Endodermal cell (in vitro differentiated cells): ENCODE measurements around the gene DGKQ. TPM values are rescaled to one million over a fixed set of nuclear protein-coding genes. Genes with fewer than 3 reads are reported as not detected.
"Not testable (repeated sequence)": the region's sequence is repeated elsewhere in the genome, so short reads cannot be mapped to it uniquely, and the experiment has no call there.

Experiments used
- DNase-seq: peaks from one replicate; pipeline ENCODE4 v3.0.0-alpha.2; 2017
- H3K27ac ChIP-seq: 2 replicates; pipeline ENCODE4 v1.5.1; 2013; ENCODE audit warnings: mild to moderate bottlenecking, low read depth, low read length, moderate library complexity
- H3K27me3 ChIP-seq: 2 replicates; pipeline ENCODE4 v1.6.1; 2013; ENCODE audit warnings: mild to moderate bottlenecking, low read length, moderate library complexity; ENCODE audit not compliant: insufficient read depth, control insufficient read depth, poor library complexity, severe bottlenecking
- H3K36me3 ChIP-seq: 2 replicates; pipeline ENCODE4 v1.7.0; 2013; ENCODE audit warnings: mild to moderate bottlenecking, low read length, moderate library complexity; ENCODE audit not compliant: control insufficient read depth, insufficient read depth
- H3K4me1 ChIP-seq: one replicate; pipeline ENCODE4 v1.7.0; 2013; ENCODE audit warnings: low read length; ENCODE audit not compliant: control insufficient read depth, insufficient read depth
- H3K4me3 ChIP-seq: 2 replicates; pipeline ENCODE4 v1.5.1; 2013; ENCODE audit warnings: mild to moderate bottlenecking, low read length, moderate library complexity
- H3K9ac ChIP-seq: 2 replicates; pipeline ENCODE4 v1.6.1; 2013; ENCODE audit warnings: mild to moderate bottlenecking, low read length, moderate library complexity; ENCODE audit not compliant: poor library complexity, severe bottlenecking; ENCODE audit errors: extremely low read depth
- H3K9me3 ChIP-seq: 2 replicates; pipeline ENCODE4 v1.6.1; 2013; ENCODE audit warnings: mild to moderate bottlenecking, low read length, moderate library complexity; ENCODE audit not compliant: control insufficient read depth
- H3K27ac Mint-ChIP-seq: 2 replicates; pipeline ENCODE4 v1.8.0; 2020; ENCODE audit warnings: mixed read lengths
- H3K27me3 Mint-ChIP-seq: 2 replicates; pipeline ENCODE4 v1.8.0; 2021; ENCODE audit warnings: mild to moderate bottlenecking, mixed read lengths; ENCODE audit not compliant: insufficient read depth
- H3K36me3 Mint-ChIP-seq: 2 replicates; pipeline ENCODE4 v1.8.0; 2020; ENCODE audit warnings: low read depth, mixed read lengths
- H3K4me1 Mint-ChIP-seq: 2 replicates; pipeline ENCODE4 v1.8.0; 2020; ENCODE audit warnings: mixed read lengths
- H3K4me3 Mint-ChIP-seq: 2 replicates; pipeline ENCODE4 v1.8.0; 2020; ENCODE audit warnings: mild to moderate bottlenecking, moderate library complexity, mixed read lengths
- H3K9me3 Mint-ChIP-seq: 2 replicates; pipeline ENCODE4 v1.8.0; 2020; ENCODE audit warnings: mild to moderate bottlenecking, mixed read lengths
- CTCF ChIP-seq: fragments of 200-600 bp; sonication (generic); conservative IDR thresholded peaks from 2 replicates; pipeline ENCODE4 v1.5.0; 2021; ENCODE audit warnings: antibody characterized with exemption, mild to moderate bottlenecking
- WGBS, 2 experiments: methylation state at CpG; one replicate each; pipeline versions ENCODE4 v1.1.5 to v1.1.7; 2013; ENCODE audit warnings: missing lambda C conversion rate in 2 of 2, mixed read lengths in 1 of 2; ENCODE audit not compliant: insufficient coverage in 1 of 2, insufficient read length in 1 of 2; 5-methylcytosine and 5-hydroxymethylcytosine counted together
- total RNA-seq, 2 donors: library from RNA; stranded (reverse); fragmentation: NEBNext Ultra II Directional in 1 of 2; extraction: Animal tissue kit (Norgen Biotek cat#: 25700) in 1 of 2; gene quantifications; 2 replicates in 1 of 2; 3 replicates in 1 of 2; pipeline ENCODE4 v1.2.1, GENCODE V29; 2021

Gene DGKQ
- total RNA-seq, 2 donors from 2014 or later: 26.3 to 31.1 TPM

- DNase-seq: no peak
- Mint-ChIP-seq H3K4me1 (peaks cover 1% of the 10 kb centered on the region), H3K4me3 (no peak overlapping the region), H3K27me3 (peaks cover 79% of the 10 kb centered on the region), H3K36me3 (no peaks in the 10 kb centered on the region), H3K9me3 (peaks cover 8% of the 10 kb centered on the region), H3K27ac (no peak overlapping the region)
- H3K27me3 ChIP-seq: peaks cover 100% of the 10 kb centered on the region
- H3K4me1 ChIP-seq: no peaks in the 10 kb centered on the region
- no peak for TF ChIP-seq CTCF
- WGBS, 2 experiments: 46 to 68% methylated on average over 29 to 48 of the region's 48 CpGs
- no peaks in the 10 kb centered on the region for H3K36me3 ChIP-seq
- H3K9me3 ChIP-seq: peaks cover 5% of the 10 kb centered on the region
- no peak overlapping the region for H3K9ac ChIP-seq
- no peak overlapping the region for H3K4me3 ChIP-seq
- H3K27ac ChIP-seq: no peak overlapping the region
Observed at GRCh38 chr4:1001561-1002130, 28.3 kb upstream of the DGKQ start.

- Histone ChIP-seq H3K27ac (no peak overlapping the region), H3K9me3 (no peaks in the 10 kb centered on the region), H3K9ac (no peak overlapping the region), H3K4me1 (no peaks in the 10 kb centered on the region), H3K4me3 (no peak overlapping the region), H3K36me3 (no peaks in the 10 kb centered on the region), H3K27me3 (peaks cover 100% of the 10 kb centered on the region)
- Mint-ChIP-seq H3K4me1 (peaks cover 1% of the 10 kb centered on the region), H3K36me3 (no peaks in the 10 kb centered on the region), H3K27me3 (peaks cover 79% of the 10 kb centered on the region), H3K4me3 (no peak overlapping the region), H3K27ac (no peak overlapping the region), H3K9me3 (peaks cover 3% of the 10 kb centered on the region)
- 93 to 95% methylated on average over 8 to 15 of the region's 15 CpGs for WGBS, 2 experiments
- no peak for DNase-seq
- no peak for TF ChIP-seq CTCF
Observed at GRCh38 chr4:1000686-1001260, 27.4 kb upstream of the DGKQ start.

GRCh38 chr4:999882-1000425 lies 26.6 kb upstream of the DGKQ start:
- H3K4me3 ChIP-seq: no peak overlapping the region
- no peak for DNase-seq
- H3K9ac ChIP-seq: no peak overlapping the region
- TF ChIP-seq CTCF: no peak
- WGBS, 2 experiments: 75 to 88% methylated on average over 11 to 16 of the region's 18 CpGs
- no peaks in the 10 kb centered on the region for H3K4me1 ChIP-seq
- peaks cover 97% of the 10 kb centered on the region for H3K27me3 ChIP-seq
- H3K27me3 Mint-ChIP-seq: peaks cover 77% of the 10 kb centered on the region
- no peak overlapping the region for H3K27ac ChIP-seq
- H3K27ac Mint-ChIP-seq: no peak overlapping the region
- no peaks in the 10 kb centered on the region for H3K36me3 Mint-ChIP-seq
- H3K36me3 ChIP-seq: no peaks in the 10 kb centered on the region
- H3K4me3 Mint-ChIP-seq: no peak overlapping the region
- no peaks in the 10 kb centered on the region for H3K9me3 Mint-ChIP-seq
- peaks cover 1% of the 10 kb centered on the region for H3K4me1 Mint-ChIP-seq
- no peaks in the 10 kb centered on the region for H3K9me3 ChIP-seq

GRCh38 chr4:999240-999863 lies 26.0 kb upstream of the DGKQ start:
- not testable (repeated sequence) for H3K27ac Mint-ChIP-seq, H3K4me1 ChIP-seq, H3K4me3 ChIP-seq, H3K9ac ChIP-seq, H3K4me3 Mint-ChIP-seq, H3K9me3 ChIP-seq, H3K36me3 ChIP-seq, H3K4me1 Mint-ChIP-seq, H3K9me3 Mint-ChIP-seq, H3K27ac ChIP-seq, DNase-seq, H3K36me3 Mint-ChIP-seq
- 77 to 80% methylated on average over 9 to 14 of the region's 21 CpGs for WGBS, 2 experiments
- H3K27me3 Mint-ChIP-seq: peaks cover 71% of the 10 kb centered on the region
- peaks cover 91% of the 10 kb centered on the region for H3K27me3 ChIP-seq
